Upper lobe of left lung (tissue), 6 donors: ENCODE results near the gene CAPN10. TPM values are rescaled to one million over a fixed set of nuclear protein-coding genes. Genes with fewer than 3 reads are reported as not detected.

Experiments
- ATAC-seq, 2 donors: fragments of 200-7000 bp; cut with Tn5 transposase; one replicate each; pipeline ENCODE4 v1.9.1; 2022; ENCODE audit warnings: mild to moderate bottlenecking in 2 of 2, moderate library complexity in 2 of 2; ENCODE audit not compliant: low FRiP score in 2 of 2
- DNase-seq, 2 donors: peaks; one replicate each; pipeline ENCODE4 v3.0.0-alpha.2; 2019 to 2020
- H3K27ac ChIP-seq, 4 donors: fragments of 200-600 bp; sonication (generic); one replicate each; pipeline ENCODE4 v1.5.1; 2016 to 2019
- H3K27me3 ChIP-seq, 4 donors: fragments of 200-600 bp; sonication (generic); one replicate each; pipeline ENCODE4 v1.5.1; 2017 to 2019
- H3K36me3 ChIP-seq, 4 donors: fragments of 200-600 bp; sonication (generic); one replicate each; pipeline ENCODE4 v1.5.1; 2016 to 2019
- H3K4me1 ChIP-seq, 4 donors: fragments of 200-600 bp; sonication (generic); one replicate each; pipeline ENCODE4 v1.5.1; 2018 to 2019
- H3K4me3 ChIP-seq, 4 donors: fragments of 200-600 bp; sonication (generic); one replicate each; pipeline ENCODE4 v1.5.1; 2017 to 2019; ENCODE audit warnings: mild to moderate bottlenecking in 2 of 4, moderate library complexity in 1 of 4
- H3K9me3 ChIP-seq, 4 donors: fragments of 200-600 bp; sonication (generic); one replicate each; pipeline ENCODE4 v1.5.1; 2018 to 2019
- CTCF ChIP-seq, 6 experiments: fragments of 450-650 bp in 4 of 6; fragments of 200-600 bp in 2 of 6; sonication (generic) in 2 of 6; IDR thresholded peaks; one replicate each; pipeline ENCODE4 v1.5.1; 2016 to 2019; ENCODE audit warnings: antibody characterized with exemption in 6 of 6
- EP300 ChIP-seq, 4 donors: sonication (generic); formaldehyde crosslinking; IDR thresholded peaks; one replicate each; pipeline ENCODE4 v1.5.1; 2017; ENCODE audit warnings: antibody characterized with exemption in 4 of 4, control low read depth in 2 of 4
- POLR2A ChIP-seq, 4 donors: fragments of 450-650 bp; IDR thresholded peaks; one replicate each; pipeline ENCODE4 v1.5.1; 2016 to 2017; ENCODE audit warnings: antibody characterized with exemption in 4 of 4, mild to moderate bottlenecking in 2 of 4
- POLR2AphosphoS5 ChIP-seq, 2 donors: sonication (generic); formaldehyde crosslinking; IDR thresholded peaks; one replicate each; pipeline ENCODE4 v1.5.1; 2017; ENCODE audit warnings: antibody characterized with exemption in 2 of 2
- WGBS, 2 donors: methylation state at CpG; one replicate each; pipeline ENCODE4 v1.1.5; 2017 to 2018; 5-methylcytosine and 5-hydroxymethylcytosine counted together
- total RNA-seq, 6 donors: library from RNA; depleted of rRNA in 4 of 6; stranded (reverse); fragments of >200 nt in 4 of 6; gene quantifications; one replicate each; pipeline versions ENCODE4 v1.1.0 to v1.2.1, GENCODE V29; 2016 to 2021
- donor health status: DM: no; HTN: no; CAD: no; lungs with moderate emphysema.
- donor health status: DM: no; HTN: yes; CAD: no; lungs with severe emphysema.

The CAPN10 gene
- total RNA-seq, 6 donors from 2014 or later, result 35.3 to 118 (median 38.9) TPM

- Histone ChIP-seq H3K27me3 (no peaks in the 10 kb centered on the region), H3K27ac (no peak overlapping the region), H3K9me3 (no peaks in the 10 kb centered on the region), H3K4me1 (peaks cover 0 to 15% (median 6%) of the 10 kb centered on the region in 4 donors), H3K4me3 (no peak overlapping the region), H3K36me3 (peaks cover 0 to 6% (median 3%) of the 10 kb centered on the region in 4 donors)
- TF ChIP-seq POLR2AphosphoS5 (IDR thresholded peaks at IDR 0.05), result no peak
- WGBS, 2 donors, result 88 to 90% methylated on average over 12 to 19 of the region's 19 CpGs
- DNase-seq (peak in 1 of 2 donors; percentile 74), ATAC-seq (peak in 1 of 2 donors; percentile 2)
These were observed 18.6 kb downstream of the CAPN10 start for GRCh38 chr2:240604939-240605716.

DNA sequence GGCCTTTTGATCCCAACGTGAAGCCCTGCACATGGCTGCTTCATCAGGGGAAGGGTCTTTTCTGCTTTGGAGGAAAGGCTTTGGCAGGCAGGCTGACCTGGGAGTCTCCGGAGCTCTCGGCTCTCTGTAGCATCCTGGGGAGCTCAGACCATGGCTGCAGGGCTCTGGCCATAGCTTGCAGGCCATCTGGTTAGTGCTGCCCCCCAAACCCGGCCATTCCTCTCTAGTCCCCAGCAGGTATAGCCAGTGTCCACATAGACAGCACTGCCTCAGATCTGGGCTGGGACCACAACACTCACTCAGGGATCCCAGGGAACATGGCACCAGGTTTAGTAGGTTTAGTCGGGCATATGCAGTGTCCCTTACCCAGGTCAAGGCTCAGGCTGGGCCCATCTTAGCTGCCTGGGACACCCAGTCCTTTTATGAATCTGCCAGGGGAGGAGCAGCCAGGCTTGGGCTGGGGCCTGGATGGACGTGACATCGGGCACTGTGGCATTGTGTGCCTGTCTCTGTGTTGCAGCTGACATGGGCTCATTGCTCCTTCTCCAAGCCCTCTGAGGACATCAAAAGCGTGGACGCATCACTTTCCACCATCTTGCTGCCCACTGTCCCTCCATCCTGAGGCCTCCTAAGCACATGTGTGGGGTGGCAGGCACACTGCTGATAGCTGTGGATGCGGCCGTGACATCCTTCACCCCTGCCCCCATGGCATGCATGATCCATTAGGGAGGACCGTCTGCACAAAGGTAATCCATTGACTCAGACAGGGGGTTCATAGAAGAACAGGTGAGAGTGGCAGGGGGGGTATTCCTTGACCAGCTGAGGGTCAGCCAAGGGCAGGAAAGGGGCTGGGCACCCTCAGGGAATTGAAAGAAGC is 19.6 kb downstream of the CAPN10 start:
- Histone ChIP-seq H3K4me1 (peaks cover 0 to 15% (median 6%) of the 10 kb centered on the region in 4 donors), H3K4me3 (no peak overlapping the region), H3K36me3 (peaks cover 0 to under 1% (median 0%) of the 10 kb centered on the region in 4 donors), H3K9me3 (no peaks in the 10 kb centered on the region), H3K27ac (no peak overlapping the region), H3K27me3 (no peaks in the 10 kb centered on the region)
- TF ChIP-seq CTCF (IDR thresholded peaks at IDR 0.05) (no peak), POLR2AphosphoS5 (IDR thresholded peaks at IDR 0.05) (no peak), POLR2A (IDR thresholded peaks at IDR 0.05) (no peak), EP300 (IDR thresholded peaks at IDR 0.05) (no peak)
- no peak for ATAC-seq
- no peak for DNase-seq
- WGBS, 2 donors, result 84 to 92% methylated on average over 10 to 12 of the region's 12 CpGs

DNA sequence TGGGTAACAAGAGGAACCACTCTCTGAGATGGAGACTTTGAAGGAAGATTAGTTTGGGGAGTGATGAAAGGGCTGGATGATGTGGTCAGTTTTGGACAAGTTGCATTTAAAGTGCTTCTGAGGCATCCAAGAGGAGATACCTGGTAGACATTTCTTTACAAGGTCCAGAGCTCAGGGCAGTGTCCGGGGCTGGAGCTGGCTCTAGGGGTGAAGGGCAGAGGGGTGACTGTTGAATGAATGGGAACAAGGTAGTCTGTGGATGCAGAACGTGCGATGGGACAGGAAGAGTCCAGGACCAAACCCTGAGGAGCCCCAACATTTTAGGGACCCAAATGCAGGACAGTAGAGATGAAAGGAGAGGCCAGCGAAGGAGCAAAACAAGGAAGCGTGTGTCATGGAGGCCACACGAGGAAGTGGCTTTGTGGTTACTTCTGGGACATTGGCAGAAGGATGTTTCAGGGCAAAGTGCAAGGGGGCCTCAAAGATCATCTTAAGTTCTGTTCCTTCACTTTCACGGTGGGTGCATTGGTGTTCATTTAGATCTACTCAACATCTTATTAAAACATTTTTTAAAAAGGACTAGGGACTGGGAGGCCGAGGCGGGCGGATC is 25.2 kb downstream of the CAPN10 start:
- TF ChIP-seq POLR2A (IDR thresholded peaks at IDR 0.05), result no peak
- no peak for TF ChIP-seq POLR2AphosphoS5 (IDR thresholded peaks at IDR 0.05)
- TF ChIP-seq EP300 (IDR thresholded peaks at IDR 0.05), result no peak
- no peak for TF ChIP-seq CTCF (IDR thresholded peaks at IDR 0.05)
- ATAC-seq (peak; percentile 41 to 51), DNase-seq (peak in 1 of 2 donors; percentile 58)
- peaks cover 0 to 8% (median 1%) of the 10 kb centered on the region in 4 donors for H3K4me1 ChIP-seq
- no peak overlapping the region for H3K27ac ChIP-seq
- H3K36me3 ChIP-seq, result no peaks in the 10 kb centered on the region
- H3K9me3 ChIP-seq, result no peaks in the 10 kb centered on the region
- 68 to 83% methylated on average over 10 of the region's 10 CpGs for WGBS, 2 donors
- H3K4me3 ChIP-seq, result no peak overlapping the region
- H3K27me3 ChIP-seq, result no peaks in the 10 kb centered on the region

- H3K4me1 ChIP-seq, result peaks cover 0 to 8% (median 1%) of the 10 kb centered on the region in 4 donors
- no peak for TF ChIP-seq POLR2A (IDR thresholded peaks at IDR 0.05)
- TF ChIP-seq CTCF (IDR thresholded peaks at IDR 0.05), result no peak
- TF ChIP-seq EP300 (IDR thresholded peaks at IDR 0.05), result no peak
- no peak for TF ChIP-seq POLR2AphosphoS5 (IDR thresholded peaks at IDR 0.05)
- H3K4me3 ChIP-seq, result no peak overlapping the region
- WGBS, 2 donors, result 96 to 99% methylated on average over 4 of the region's 4 CpGs
- ATAC-seq (no peak), DNase-seq (no peak)
- H3K27me3 ChIP-seq, result no peaks in the 10 kb centered on the region
- H3K9me3 ChIP-seq, result no peaks in the 10 kb centered on the region
- no peaks in the 10 kb centered on the region for H3K36me3 ChIP-seq
- H3K27ac ChIP-seq, result no peak overlapping the region
These were observed 27.2 kb downstream of the CAPN10 start for GRCh38 chr2:240613781-240614180.

DNA sequence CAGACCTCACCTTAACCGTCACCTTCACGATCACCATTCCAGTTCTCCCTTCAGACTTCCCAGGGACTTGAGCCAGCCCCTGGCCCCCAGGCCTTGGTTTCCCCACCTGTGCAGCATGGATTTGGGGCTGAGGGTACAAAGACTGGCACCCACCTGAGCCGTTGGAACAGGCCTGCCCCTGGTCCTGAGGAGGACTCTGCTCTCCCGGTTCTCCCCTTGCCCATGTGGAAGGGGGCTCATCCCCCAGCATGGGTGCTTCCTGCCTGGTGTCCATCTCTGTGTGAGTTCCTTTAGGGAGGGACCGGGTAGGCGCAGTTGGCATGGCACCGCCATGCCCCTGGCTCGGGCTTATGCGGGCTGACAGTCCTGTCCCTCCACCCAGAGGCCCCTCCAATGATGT is 27.9 kb downstream of the CAPN10 start:
- WGBS, 2 donors, result 95 to 99% methylated on average over 8 to 9 of the region's 9 CpGs
- TF ChIP-seq POLR2A (IDR thresholded peaks at IDR 0.05) (no peak), EP300 (IDR thresholded peaks at IDR 0.05) (no peak), POLR2AphosphoS5 (IDR thresholded peaks at IDR 0.05) (no peak), CTCF (IDR thresholded peaks at IDR 0.05) (no peak)
- Histone ChIP-seq H3K4me3 (no peak overlapping the region), H3K36me3 (no peaks in the 10 kb centered on the region), H3K4me1 (peaks cover 0 to 13% (median 3%) of the 10 kb centered on the region in 4 donors), H3K9me3 (no peaks in the 10 kb centered on the region), H3K27ac (no peak overlapping the region), H3K27me3 (no peaks in the 10 kb centered on the region)
- ATAC-seq (no peak), DNase-seq (no peak)
